ENCODE measurements around the gene UBE2E2. TPM values are rescaled to one million over a fixed set of nuclear protein-coding genes. Genes with fewer than 3 reads are reported as not detected.

The UBE2E2 gene
- total RNA-seq, 2 experiments from 2014 or later, result 16.5 to 23.2 TPM

- Mint-ChIP-seq H3K36me3 (ENCODE audit: low read depth) (no peaks in the 10 kb centered on the region), H3K27me3 (no peaks in the 10 kb centered on the region), H3K4me1 (ENCODE audit: low read depth) (no peaks in the 10 kb centered on the region), H3K4me3 (no peak overlapping the region), H3K9me3 (no peaks in the 10 kb centered on the region), H3K27ac (no peak overlapping the region)
- CTCF ChIA-PET, result no interaction called here
- POLR2A ChIA-PET, result no interaction called here
- DNase-seq, result no peak
- no peak for TF ChIP-seq CTCF (IDR thresholded peaks at IDR 0.05)
- intact Hi-C loops (cut with micrococcal nuclease), result no loop called here
- ATAC-seq, result no peak
Observed at GRCh38 chr3:23501201-23501802, 298.2 kb downstream of the UBE2E2 start.

GRCh38 chr3:23508464-23508863 is 305.3 kb downstream of the UBE2E2 start:
- Mint-ChIP-seq H3K36me3 (ENCODE audit: low read depth) (peaks cover 4% of the 10 kb centered on the region), H3K4me3 (no peak overlapping the region)

GRCh38 chr3:23518441-23518840 is 315.3 kb downstream of the UBE2E2 start:
- Mint-ChIP-seq H3K4me3 (no peak overlapping the region), H3K27me3 (no peaks in the 10 kb centered on the region), H3K27ac (no peak overlapping the region), H3K4me1 (ENCODE audit: low read depth) (no peaks in the 10 kb centered on the region), H3K36me3 (ENCODE audit: low read depth) (no peaks in the 10 kb centered on the region), H3K9me3 (no peaks in the 10 kb centered on the region)
- intact Hi-C loops (cut with micrococcal nuclease), result no loop called here
- POLR2A ChIA-PET, result interaction anchor here (0.5 kb wide), 1 partner anchor 280 kb away, joined by 3 read pairs; no protein-coding TSS in a partner anchor
- CTCF ChIA-PET, result no interaction called here
- no peak for DNase-seq
- no peak for TF ChIP-seq CTCF (IDR thresholded peaks at IDR 0.05)
- no peak for ATAC-seq

More at GRCh38 chr3:23508464-23508863, 305.3 kb downstream of the UBE2E2 start:
- no peaks in the 10 kb centered on the region for H3K4me1 Mint-ChIP-seq (ENCODE audit: low read depth)
- H3K27me3 Mint-ChIP-seq, result no peaks in the 10 kb centered on the region
- no peaks in the 10 kb centered on the region for H3K9me3 Mint-ChIP-seq
- DNase-seq, result no peak
- no peak for ATAC-seq
- CTCF ChIA-PET, result no interaction called here
- intact Hi-C loops (cut with micrococcal nuclease), result no loop called here
- no peak for TF ChIP-seq CTCF (IDR thresholded peaks at IDR 0.05)
- H3K27ac Mint-ChIP-seq, result no peak overlapping the region
- POLR2A ChIA-PET, result no interaction called here

GRCh38 chr3:23519314-23520208 is 316.4 kb downstream of the UBE2E2 start:
- Mint-ChIP-seq H3K9me3 (no peaks in the 10 kb centered on the region), H3K27ac (no peak overlapping the region), H3K4me1 (ENCODE audit: low read depth) (no peaks in the 10 kb centered on the region), H3K4me3 (no peak overlapping the region), H3K27me3 (no peaks in the 10 kb centered on the region), H3K36me3 (ENCODE audit: low read depth) (no peaks in the 10 kb centered on the region)
- intact Hi-C loops (cut with micrococcal nuclease), result no loop called here
- POLR2A ChIA-PET, result no interaction called here
- DNase-seq (no peak), ATAC-seq (no peak)
- TF ChIP-seq CTCF (IDR thresholded peaks at IDR 0.05), result no peak
- CTCF ChIA-PET, result interaction anchor here (1.0 kb wide), 1 partner anchor 8 kb away, joined by 3 read pairs; no protein-coding TSS in a partner anchor

- no peak for TF ChIP-seq CTCF (IDR thresholded peaks at IDR 0.05)
- ChIA-PET POLR2A (no interaction called here), CTCF (no interaction called here)
- H3K9me3 Mint-ChIP-seq, result no peaks in the 10 kb centered on the region
- ATAC-seq, result no peak
- no peaks in the 10 kb centered on the region for H3K36me3 Mint-ChIP-seq (ENCODE audit: low read depth)
- intact Hi-C loops (cut with micrococcal nuclease), result no loop called here
- DNase-seq, result no peak
- H3K27ac Mint-ChIP-seq, result no peak overlapping the region
- H3K27me3 Mint-ChIP-seq, result no peaks in the 10 kb centered on the region
- no peaks in the 10 kb centered on the region for H3K4me1 Mint-ChIP-seq (ENCODE audit: low read depth)
- H3K4me3 Mint-ChIP-seq, result no peak overlapping the region
Observed at GRCh38 chr3:23527326-23527725, 324.2 kb downstream of the UBE2E2 start.
